ENCODE data around the gene TCF23.
"Not testable (repeated sequence)": the region's sequence is repeated elsewhere in the genome, so short reads cannot be mapped to it uniquely, and the experiment has no call there.

TCF23 gene

DNA sequence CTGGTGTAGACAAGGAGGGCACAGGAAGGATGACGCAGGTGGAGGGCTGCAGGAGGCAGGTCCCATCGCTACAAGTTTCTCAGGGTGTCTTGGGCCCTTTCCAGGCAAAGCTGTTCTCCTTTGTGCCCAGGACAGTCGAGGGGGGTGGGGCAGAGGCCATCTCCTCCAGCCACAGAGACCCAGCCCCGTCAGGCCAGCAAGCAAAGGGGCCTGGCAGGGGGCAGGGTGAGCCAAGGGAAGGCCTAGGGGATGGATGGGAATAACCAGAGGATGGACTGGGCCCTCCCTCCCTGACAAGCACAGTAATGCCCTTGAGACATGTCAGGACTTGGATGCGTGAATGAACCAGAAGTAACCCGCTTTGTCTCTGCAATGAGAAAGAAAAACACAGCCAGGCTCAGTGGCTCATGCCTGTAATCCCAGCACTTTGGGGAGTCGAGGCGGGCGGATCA, 6.3 kb downstream of the TCF23 start:
- no peak for DNase-seq

DNA sequence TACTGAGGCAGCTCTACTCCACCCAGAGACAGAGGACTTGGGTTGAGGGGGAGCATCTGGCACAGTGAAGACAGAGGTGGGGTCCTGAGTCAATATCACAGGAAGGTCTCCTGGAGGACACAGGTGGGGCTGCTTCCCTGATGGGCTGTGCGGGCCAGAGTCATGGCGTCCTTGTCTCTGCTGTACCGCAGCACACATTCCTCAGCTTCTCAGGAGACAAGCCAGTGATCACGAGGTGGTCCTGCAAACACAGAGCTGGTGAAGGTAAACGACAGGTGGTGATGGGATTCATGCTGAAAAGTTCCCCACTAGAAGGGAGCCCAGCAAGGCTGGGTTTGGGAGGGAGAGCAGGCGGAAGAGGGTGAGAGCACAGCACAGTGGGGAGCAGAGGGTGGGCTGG, 9.7 kb downstream of the TCF23 start:
- DNase-seq: no peak

DNA sequence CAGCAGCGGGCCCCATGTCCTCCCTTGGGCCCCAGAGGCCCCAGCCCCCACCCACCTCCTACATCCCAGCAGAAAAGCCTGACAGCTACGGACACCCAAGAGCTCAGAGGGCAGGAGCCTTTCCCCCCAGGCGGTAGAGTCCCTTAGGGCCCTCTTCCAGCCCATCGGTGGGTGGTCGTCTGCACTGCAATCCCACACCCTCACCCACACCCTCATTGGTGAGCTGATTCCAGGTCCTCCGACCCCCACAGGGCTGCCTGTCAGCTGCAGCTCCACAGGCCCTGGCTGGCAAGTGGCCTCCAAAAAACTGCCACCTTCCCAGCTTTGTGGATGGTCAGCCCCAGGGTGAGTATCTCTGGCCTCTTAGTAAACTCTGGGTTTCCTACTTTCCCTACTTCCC, 10.5 kb downstream of the TCF23 start:
- no peak for DNase-seq

DNA sequence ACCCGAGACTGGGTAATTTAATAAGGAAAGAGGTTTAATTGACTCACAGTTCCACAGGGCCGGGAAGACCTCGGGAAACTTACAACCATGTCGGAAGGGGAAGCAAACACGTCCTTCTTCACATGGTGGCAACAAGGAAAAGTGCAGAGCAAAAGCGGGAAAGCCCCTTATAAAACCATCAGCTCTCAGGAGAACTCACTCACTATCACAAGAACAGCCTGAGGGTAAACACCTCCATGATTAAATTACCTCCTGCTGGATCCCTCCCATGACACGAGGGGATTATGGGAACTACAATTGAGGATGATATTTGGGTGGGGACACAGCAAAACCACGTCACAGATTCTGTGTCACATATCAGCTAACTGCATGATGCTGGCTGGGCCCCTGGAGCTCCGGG, 11.4 kb downstream of the TCF23 start:
- no peak for DNase-seq

DNA sequence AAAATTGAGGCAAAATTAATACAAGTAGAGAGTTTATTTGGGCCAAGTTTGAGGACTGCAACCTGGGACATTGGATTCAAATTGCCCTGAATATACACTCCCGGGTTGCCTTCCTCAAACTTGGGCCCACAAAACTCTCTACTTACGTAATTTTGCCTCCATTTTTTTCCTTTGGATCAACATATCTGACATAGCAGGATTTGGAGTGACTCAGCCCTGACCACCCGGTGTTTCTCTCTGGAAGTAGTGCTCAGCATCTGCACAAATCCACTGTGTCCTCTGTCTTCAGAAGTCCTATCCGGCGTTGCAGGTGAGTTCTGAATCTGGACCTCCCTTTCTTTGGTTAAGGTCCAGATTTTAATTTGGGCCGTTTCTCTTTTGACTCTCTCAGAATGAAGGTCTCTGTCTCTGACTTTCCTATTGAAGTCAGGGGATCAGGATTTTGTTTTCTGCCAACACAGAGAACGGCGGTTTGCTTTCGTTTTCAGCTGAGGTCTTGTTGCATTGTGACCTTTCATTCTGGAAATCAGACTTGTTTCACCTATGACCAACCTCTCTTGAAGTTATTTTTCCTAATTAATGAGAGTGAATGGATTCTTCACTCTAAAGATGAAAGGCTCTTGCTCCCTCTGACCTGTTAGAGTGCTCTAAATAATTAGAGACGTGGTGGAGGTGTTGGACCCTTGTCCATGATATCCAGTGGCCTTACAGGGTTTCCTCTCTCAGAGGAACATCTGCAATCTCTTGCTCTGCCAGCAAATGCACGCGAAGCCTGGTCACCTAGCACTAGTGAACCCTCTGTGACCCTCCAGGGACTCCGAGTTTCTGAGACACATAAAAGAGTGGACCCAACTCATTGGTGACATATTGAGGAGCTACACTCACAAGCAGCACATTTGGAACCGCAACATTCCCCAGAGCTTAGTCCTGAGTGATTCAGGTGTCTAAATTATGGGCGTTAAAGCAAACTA, 13.6 kb downstream of the TCF23 start:
- no peak for DNase-seq

DNA sequence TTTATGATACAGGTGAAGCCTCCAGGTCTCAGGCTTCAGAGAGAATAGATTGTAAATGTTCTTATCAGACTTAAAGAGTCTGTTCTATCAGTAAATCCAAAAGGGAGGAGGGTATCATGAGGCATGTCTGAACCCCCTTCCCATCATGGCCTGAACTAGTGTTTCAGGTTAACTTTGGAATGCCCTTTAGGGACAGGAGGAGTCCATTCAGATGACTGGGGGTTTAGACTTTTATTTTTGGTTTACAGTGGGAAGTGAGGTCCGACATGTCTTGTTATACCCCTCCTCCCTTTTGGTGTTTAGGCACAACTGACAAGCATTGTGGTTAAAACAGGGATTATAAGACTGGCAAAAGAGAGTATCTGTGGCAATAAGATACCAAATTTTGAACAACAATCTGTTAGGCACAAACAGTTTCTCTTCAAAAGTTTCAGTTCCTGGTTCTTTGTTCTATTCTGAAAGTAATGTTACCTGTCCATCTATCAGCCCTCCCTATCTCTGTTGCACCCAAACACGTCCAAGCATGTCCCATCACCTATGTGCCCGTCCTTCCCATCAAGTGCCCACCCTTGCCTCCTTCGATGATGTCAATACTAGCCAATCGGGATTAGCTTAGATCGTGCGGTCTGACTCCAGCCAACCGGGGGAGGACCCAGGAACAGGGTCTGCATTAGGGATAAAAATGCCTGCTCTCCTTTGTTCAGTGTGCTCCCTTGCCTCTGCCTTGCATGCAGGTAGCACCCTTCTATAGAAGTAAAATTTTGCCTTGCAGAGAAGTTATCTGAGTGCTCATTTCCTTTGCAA, 16.4 kb downstream of the TCF23 start:
- no peak for DNase-seq

DNA sequence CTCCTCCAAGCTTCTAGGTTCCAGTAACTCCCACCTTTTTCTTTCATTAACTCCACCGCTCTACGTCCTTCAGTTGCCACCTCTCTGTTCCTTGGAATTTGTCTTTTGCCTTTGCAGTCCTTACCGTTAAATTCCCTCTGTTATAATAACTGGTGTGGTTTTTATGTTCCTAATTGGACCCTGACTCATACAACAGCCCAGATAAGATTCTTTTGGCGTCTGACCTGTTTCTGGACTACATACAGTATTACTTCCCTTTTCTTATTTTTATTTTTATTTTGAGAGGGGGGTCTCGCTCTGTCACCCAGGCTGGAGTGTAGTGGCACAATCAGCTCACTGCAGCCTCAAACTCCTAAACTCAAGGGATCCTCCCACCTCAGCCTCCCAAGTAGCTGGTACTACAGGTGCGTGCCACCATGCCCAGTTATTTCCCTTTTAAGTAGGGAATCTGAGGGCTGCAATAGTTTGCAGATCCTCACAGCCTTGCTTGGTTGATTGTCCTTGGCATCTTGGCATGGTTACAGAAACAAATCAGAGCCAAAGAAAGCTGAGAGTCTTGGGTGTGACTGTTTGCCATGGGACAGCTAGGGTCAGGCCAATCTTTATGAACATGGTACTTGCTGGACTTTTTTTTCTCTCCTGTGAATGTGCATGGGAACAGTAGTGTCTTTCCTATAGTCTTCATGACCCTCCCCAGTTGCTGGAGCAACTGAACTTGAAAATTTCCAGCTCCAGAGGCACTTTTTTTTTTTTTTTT, 22.0 kb downstream of the TCF23 start:
- DNase-seq: no peak

DNA sequence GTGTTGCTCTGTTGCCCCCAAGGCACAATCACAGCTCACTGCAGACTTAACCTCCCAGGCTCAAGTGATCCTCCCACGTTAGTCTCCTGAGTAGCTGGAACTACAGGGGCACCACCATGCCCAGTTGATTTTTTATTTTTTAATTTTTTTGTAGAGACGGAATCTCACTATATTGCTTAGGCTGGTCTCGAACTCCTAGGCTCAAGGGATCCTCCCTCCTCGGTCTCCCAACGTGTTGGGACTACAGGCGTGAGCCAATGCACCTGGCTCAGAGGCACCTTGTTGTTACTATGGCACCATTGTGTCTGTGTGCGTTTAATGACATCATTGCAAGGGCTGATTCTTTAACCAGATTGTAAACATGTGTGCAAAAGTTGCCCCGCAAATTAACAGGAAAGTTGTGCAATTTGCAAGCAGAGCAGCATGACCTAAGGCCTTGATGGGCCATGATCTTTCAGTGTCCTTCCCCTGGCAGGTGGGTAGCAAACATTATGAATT, 22.6 kb downstream of the TCF23 start:
- no peak for DNase-seq

DNA sequence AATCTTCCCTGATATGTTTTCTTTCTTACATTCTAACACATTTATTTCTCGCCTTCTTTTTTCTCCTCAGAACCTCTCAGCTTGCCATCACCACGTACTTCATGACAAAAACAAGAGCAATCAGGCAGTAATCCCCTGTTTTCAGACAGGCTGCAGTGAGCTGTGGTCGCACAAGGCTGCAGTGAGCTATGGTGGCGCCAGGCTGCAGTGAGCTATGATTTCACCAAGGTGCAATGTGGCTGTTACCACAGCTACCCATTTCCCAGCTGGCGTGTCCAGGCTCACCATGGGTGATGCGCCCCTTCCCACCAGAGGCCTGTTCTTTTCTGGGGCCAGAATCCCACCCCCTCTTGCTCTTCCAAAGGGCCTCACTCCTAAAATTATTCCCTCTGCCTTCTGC, 25.8 kb downstream of the TCF23 start:
- no peak for DNase-seq

DNA sequence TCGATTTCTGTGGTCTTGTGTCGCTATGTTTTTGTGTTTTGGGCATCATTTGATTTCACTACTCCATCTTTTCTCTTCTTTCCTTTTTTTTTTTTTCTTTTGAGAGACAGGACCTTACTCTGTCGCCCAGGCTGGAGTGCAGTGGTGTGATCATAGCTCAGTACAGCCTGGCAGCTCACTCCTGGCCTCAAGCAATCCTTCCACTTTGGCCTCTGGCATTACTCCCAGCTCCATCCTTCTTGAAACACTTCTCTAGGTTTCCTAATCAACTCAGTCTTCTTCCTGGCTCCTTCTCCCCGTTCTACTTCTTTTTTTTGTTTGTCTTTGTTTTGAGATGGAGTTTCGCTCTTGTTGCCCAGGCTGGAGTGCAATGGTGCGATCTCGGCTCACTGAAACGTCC, 26.5 kb downstream of the TCF23 start:
- DNase-seq: no peak

DNA sequence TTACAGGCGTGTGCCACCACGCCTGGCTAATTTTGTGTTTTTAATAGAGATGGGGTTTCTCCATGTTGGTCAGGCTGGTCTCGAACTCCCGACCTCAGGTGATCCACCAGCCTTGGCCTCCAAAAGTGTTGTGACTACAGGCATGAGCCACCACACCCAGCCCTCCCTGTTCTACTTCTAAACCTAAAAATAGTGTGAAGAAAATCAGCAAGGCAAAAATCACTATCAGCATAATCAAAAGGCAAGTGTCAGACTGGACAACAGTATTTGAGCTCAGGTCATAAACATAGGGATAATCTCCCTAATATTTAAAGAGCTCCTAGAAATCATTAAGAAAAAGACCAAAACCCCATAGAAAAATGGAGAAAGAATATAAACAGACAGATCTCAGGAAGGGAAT, 27.0 kb downstream of the TCF23 start:
- DNase-seq: not testable (repeated sequence)

DNA sequence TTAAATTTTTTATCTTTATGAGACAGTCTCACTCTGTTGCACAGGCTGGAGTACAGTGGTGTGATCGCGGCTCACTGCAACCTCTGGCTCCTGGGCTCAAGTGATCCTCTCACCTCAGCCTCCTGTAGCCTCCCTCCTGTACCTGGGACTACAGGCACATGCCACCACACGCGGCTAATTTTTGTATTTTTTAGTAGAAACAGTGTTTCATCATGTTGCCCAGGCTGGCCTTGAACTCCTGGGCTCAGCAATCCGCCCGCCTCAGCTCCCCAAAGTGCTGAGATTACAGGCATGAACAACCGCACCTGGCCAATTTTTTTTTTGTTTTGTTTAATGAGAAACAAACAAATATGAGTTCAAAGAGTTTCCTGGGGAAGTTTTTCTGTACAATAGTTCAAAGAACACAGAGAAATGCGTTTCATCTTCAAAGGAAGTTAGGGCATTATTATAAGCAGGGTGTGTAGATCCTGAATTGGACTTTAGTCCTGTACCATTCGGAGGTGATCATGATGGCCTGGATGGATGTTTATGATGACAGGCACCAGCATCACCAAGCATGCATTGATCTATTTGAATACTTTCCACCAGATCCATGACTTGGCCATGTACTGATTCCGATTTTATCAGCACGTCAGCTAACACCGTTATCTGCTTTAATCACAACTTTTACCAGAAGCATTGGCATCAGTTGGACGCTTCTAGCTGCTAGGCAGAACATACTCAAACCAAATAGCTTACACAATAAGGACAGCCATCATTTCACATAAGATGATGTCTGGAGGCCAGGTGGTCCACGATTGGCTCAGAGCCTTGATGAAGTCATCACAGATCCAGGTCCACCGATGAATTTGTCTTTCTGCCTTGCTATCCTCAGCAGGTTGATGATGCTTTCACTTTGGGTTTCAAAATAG, 28.9 kb downstream of the TCF23 start:
- no peak for DNase-seq

DNA sequence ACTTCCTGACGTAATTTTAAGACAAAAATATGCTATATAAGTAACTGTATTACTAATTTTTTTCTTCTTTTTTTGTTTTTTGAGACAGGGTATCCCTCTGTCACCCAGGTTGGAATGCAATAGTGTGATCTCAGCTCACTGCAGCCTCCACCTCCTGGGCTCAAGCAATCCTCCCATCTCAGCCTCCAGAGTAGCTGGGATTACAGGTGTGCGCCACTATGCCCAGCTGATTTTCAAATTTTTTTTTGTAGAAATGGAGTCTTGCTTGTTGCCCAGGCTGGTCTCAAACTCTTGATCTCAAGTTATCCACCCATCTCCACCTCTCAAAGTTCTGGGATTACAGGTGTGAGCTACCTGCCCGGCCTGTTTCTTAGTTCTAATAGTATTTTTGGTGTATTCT, 29.7 kb downstream of the TCF23 start:
- no peak for DNase-seq

DNA sequence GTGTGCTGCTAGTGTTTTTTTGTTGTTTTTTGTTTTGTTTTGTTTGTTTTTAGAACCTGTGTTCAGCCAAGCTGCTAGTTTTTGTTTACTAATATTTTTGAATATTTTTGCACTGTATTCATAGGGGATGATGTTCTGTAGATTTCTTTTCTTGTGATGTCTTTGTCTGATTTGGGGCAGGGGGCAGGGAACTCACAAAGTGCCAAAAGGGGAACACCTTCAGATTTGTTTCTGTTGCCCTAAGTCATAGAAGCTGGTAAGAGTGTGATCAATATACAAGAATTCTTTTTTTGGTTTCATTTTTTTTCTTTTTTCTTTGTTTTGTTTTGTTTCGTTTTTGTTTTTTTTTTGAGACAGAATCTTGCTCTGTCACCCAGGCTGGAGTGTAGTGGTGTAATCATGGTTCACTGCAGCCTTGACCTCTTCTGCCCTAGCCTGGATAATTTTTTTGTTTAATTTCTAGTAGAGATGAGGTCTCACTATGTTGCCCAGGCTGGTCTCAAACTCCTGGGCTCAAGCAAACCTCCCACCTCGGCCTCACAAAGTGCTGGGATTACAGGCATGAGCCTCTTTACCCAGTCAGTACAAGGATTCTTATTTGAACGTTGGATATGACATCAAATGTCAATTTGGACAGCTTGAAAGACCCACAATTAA, 30.7 kb downstream of the TCF23 start:
- DNase-seq: no peak

DNA sequence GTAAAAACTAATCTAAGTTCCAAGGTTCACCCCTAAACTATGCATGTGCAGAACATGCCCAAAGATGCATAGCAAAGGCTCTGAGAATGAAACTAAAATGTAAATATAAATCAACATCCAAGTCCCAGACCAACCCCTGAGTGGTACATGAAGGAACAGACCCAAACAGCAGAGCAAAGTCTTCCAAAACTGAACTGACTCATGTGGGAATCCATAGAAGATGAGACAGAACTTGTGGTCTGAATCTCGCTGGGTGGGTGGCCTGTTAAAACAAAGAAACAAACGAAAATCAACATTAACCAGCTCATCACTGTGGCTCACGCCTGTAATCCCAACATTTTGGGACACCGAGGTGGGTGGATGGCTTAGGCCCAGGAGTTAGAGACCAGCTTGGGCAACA, 33.5 kb downstream of the TCF23 start:
- no peak for DNase-seq

DNA sequence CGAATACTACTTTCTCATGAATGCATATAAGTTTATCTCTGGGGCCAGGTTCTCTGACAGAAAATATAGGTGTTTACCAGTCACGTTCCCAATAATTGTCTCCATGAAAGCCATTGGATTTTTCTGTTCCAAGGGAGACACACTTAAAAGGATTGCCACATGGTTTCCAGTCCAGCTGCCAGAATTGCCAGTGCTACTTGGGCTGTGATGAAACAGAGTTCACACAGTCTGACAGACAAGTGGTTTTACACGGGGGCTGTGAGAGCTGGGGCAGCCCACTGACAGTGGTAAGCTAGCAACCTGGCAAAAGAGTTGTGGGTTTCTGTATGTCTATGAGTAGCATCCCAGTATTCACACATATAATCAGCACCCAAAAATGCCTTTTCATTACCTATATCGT, 35.3 kb downstream of the TCF23 start:
- no peak for DNase-seq

DNA sequence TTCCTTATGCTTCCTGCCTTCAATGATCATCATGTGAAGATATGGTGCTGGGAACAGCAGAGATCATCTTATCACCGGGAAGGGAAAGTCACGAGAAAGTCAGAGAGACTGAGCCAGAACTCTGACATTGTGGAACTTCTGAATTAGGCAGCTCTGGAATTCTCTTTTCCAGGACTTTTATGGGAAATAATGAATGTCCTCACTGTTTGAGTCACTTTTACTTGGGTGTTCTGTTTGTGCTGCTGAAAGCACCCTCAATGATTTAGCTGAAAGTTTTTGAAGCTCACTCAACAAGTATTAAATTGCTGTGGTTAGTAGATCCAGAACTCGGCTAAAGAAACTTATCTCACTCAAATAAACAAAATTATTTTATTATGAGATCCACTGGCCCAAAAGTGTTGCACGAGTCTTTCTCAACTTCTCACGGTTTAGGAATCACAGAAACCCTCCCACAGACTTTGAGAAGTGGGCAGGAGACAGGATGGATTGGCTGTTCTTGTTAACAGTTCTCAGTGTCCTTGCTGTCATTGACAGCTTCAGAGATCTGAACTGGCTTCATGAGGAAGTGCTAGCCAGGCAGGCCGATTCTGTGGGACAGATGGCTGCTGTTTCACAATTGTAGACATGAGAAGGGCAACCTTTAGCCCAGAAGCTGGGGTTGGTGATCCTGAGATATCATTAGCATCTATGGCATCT, 36.7 kb downstream of the TCF23 start:
- no peak for DNase-seq

DNA sequence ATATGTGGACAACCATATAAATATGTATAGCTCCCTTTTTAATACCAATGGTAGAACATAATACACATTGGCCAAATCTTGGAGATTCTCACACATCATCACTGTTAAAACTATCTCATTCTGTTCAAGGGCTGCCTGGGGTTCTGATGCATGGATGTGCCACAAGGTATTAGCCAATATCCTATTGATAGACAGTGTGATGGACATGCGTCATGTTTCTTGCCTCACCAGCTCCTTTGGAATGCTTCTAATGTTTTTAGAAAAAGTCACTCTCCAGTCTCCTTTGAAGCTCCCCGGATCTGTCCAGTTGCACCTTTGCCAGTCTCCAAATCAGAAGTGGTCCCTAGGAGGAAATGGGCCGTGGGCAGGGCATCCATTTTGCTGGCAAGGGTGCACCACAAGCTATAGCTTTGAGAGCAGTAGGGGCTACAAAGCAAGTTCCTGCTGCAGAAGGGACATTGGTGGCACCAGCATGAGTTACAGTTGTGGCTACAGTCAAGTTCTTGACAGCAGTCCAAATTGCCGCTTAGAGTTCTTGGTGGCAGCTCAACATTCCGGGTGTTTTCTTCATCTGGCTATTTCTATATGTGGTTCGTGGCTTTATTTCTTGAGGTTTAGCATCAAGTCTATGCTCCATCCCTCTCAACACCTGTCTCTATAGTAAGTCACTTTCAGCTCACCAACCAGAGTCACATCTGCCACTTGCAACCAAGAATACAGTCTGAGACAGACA, 38.0 kb downstream of the TCF23 start:
- no peak for DNase-seq

DNA sequence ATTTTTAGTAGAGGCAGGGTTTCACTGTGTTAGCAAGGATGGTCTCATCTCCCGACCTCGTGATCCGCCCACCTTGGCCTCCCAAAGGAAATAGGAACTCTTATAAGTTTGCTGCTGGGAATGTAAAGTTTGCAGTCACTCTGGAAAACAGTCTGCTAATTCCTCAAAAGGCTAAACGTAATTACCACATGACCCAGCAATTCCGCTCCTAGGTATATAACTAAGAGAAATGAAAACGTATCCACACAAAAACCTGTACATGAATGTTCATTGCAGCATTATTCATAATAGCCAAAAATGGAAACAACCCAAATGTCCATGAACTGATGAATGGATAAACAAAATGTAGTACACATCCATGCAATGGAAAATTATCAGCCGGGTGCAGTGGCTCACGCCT, 41.2 kb downstream of the TCF23 start:
- no peak for DNase-seq
